Measurements from ENCODE around the gene CAMK1.

- no peak for TF ChIP-seq YY1 (IDR thresholded peaks at IDR 0.05; ENCODE audit: insufficient read depth, insufficient read length)
- no peak for TF ChIP-seq ZNF274 (IDR thresholded peaks at IDR 0.05; ENCODE audit: low read depth, low read length)
- TF ChIP-seq SUZ12 (IDR thresholded peaks at IDR 0.05; ENCODE audit: extremely low read depth, insufficient read depth, insufficient read length): no peak
Observed at GRCh38 chr3:9769426-9770275, at the start of gene CAMK1.
